Measurements from ENCODE around the gene BDP1.

- TF ChIP-seq CTCF (IDR thresholded peaks at IDR 0.05; ENCODE audit: poor library complexity, severe bottlenecking) (no peak), EZH2 (IDR thresholded peaks at IDR 0.05; ENCODE audit: borderline replicate concordance, insufficient read depth, low read length, poor library complexity, severe bottlenecking) (no peak)
Observed at GRCh38 chr5:71457106-71457505, 1.7 kb downstream of the BDP1 start.
